H1 (cell line): ENCODE measurements around the gene MS4A8. TPM values are rescaled to one million over a fixed set of nuclear protein-coding genes. Genes with fewer than 3 reads are reported as not detected.

Source experiments
- CTCF ChIA-PET: fragments of 300-600 bp; sonication (Branson Sonifier 250); formaldehyde crosslinking; loops from one replicate; lab custom pipeline; 2021; ENCODE audit not compliant: partially characterized antibody; lab: Charles Lee
- POLR2A ChIA-PET: fragments of 300-600 bp; sonication (Branson Sonifier 250); formaldehyde crosslinking; loops from one replicate; lab custom pipeline; 2021; ENCODE audit warnings: inconsistent platforms; ENCODE audit not compliant: partially characterized antibody; lab: Charles Lee
- DNase-seq, 2 experiments: peaks; one replicate each; pipeline versions ENCODE4 v3.0.0 to v3.0.0-alpha.2; 2010 to 2022; ENCODE audit warnings: low spot score in 2 of 2, low read depth in 1 of 2, mixed read lengths in 1 of 2
- FAIRE-seq: peaks from 2 replicates; lab custom pipeline; 2011; peaks lifted over from hg19 to GRCh38; lab: Jason Lieb, UNC
- H2AFZ ChIP-seq: 2 replicates; pipeline ENCODE4 v1.8.1; 2012; ENCODE audit warnings: low read length, inconsistent platforms
- H2AK5ac ChIP-seq: 2 replicates; pipeline ENCODE4 v1.6.1; 2013; ENCODE audit warnings: low read depth, low read length
- H2BK120ac ChIP-seq: replicated peaks from 2 replicates; pipeline ENCODE3; 2013; ENCODE audit warnings: low read depth, low read length, inconsistent platforms
- H2BK12ac ChIP-seq: 2 replicates; pipeline ENCODE4 v1.6.1; 2013; ENCODE audit warnings: low read depth, low read length
- H2BK15ac ChIP-seq: 2 replicates; pipeline ENCODE4 v1.6.1; 2013; ENCODE audit warnings: low read length
- H2BK20ac ChIP-seq: 2 replicates; pipeline ENCODE4 v1.6.1; 2013; ENCODE audit warnings: low read length
- H2BK5ac ChIP-seq: 2 replicates; pipeline ENCODE4 v1.6.1; 2013; ENCODE audit warnings: low read depth, low read length
- H3K14ac ChIP-seq: 2 replicates; pipeline ENCODE4 v1.6.1; 2013; ENCODE audit warnings: inconsistent platforms; ENCODE audit not compliant: insufficient read length
- H3K18ac ChIP-seq: 2 replicates; pipeline ENCODE4 v1.6.1; 2013; ENCODE audit warnings: low read length; ENCODE audit errors: extremely low read depth
- H3K23ac ChIP-seq: 2 replicates; pipeline ENCODE4 v1.6.1; 2013; ENCODE audit warnings: inconsistent platforms; ENCODE audit not compliant: insufficient read length
- H3K23me2 ChIP-seq: 2 replicates; pipeline ENCODE4 v1.6.1; 2013; ENCODE audit warnings: low read depth, low read length
- H3K27ac ChIP-seq: 2 replicates; pipeline ENCODE4 v1.6.1; 2011; ENCODE audit warnings: low read depth, low read length, inconsistent platforms
- H3K27me3 ChIP-seq, 4 experiments: replicated peaks in 1 of 4; 1 replicate in 1 of 4; 2 replicates in 3 of 4; pipeline versions ENCODE4 v1.6.1 to v1.8.1; 2011 to 2013; ENCODE audit warnings: low read length in 3 of 4, mild to moderate bottlenecking in 3 of 4, inconsistent platforms in 2 of 4, mixed read lengths in 2 of 4, moderate library complexity in 1 of 4; ENCODE audit not compliant: control insufficient read depth in 3 of 4, insufficient read depth in 3 of 4; ENCODE audit errors: extremely low read depth in 1 of 4
- H3K36me3 ChIP-seq, 4 experiments: 2 replicates each; pipeline versions ENCODE4 v1.6.1 to v1.8.1; 2011 to 2013; ENCODE audit warnings: mild to moderate bottlenecking in 4 of 4, low read length in 3 of 4, moderate library complexity in 2 of 4, control low read depth in 1 of 4, inconsistent platforms in 1 of 4; ENCODE audit not compliant: insufficient read depth in 4 of 4, control insufficient read depth in 2 of 4
- H3K4ac ChIP-seq: replicated peaks from 2 replicates; pipeline ENCODE3; 2013; ENCODE audit warnings: low read length, low read depth, mixed read lengths, inconsistent platforms; ENCODE audit not compliant: insufficient read length
- H3K4me1 ChIP-seq, 4 experiments: replicated peaks in 1 of 4; 1 replicate in 1 of 4; 2 replicates in 3 of 4; pipeline versions ENCODE4 v1.6.1 to v1.8.1; 2011 to 2013; ENCODE audit warnings: low read length in 3 of 4, inconsistent platforms in 2 of 4, mixed read lengths in 1 of 4; ENCODE audit not compliant: insufficient read depth in 4 of 4, control insufficient read depth in 3 of 4
- H3K4me2 ChIP-seq, 2 experiments: 2 replicates each; pipeline versions ENCODE4 v1.6.1 to v1.8.1; 2011 to 2013; ENCODE audit warnings: low read depth in 2 of 2, low read length in 2 of 2, control low read depth in 1 of 2, inconsistent platforms in 1 of 2, mild to moderate bottlenecking in 1 of 2; ENCODE audit not compliant: insufficient read depth in 1 of 2
- H3K4me3 ChIP-seq, 4 experiments: fragments of 200-600, 300-600 bp in 1 of 4; sonication (generic), shearing (Covaris generic), sonication (Bioruptor Twin) in 1 of 4; 2 replicates each; pipeline versions ENCODE4 v1.5.1 to v1.8.1; 2011 to 2016; ENCODE audit warnings: low read length in 4 of 4, low read depth in 3 of 4, control low read depth in 2 of 4, inconsistent platforms in 2 of 4, mild to moderate bottlenecking in 2 of 4, mixed read lengths in 1 of 4, moderate library complexity in 1 of 4; ENCODE audit not compliant: insufficient read depth in 2 of 4; ENCODE audit errors: extremely low read depth in 1 of 4
- H3K56ac ChIP-seq: replicated peaks from 2 replicates; pipeline ENCODE3; 2013; ENCODE audit warnings: low read depth, mild to moderate bottlenecking, mixed read lengths, low read length, inconsistent platforms; ENCODE audit not compliant: insufficient read length
- H3K79me1 ChIP-seq: 2 replicates; pipeline ENCODE4 v1.6.1; 2013; ENCODE audit warnings: low read depth, low read length, control low read depth
- H3K79me2 ChIP-seq, 2 experiments: 2 replicates each; pipeline versions ENCODE4 v1.6.1 to v1.8.1; 2012 to 2013; ENCODE audit warnings: low read length in 2 of 2, mild to moderate bottlenecking in 2 of 2, inconsistent platforms in 1 of 2; ENCODE audit not compliant: insufficient read depth in 2 of 2, control insufficient read depth in 1 of 2
- H3K9ac ChIP-seq, 4 experiments: replicated peaks in 1 of 4; 1 replicate in 1 of 4; 2 replicates in 3 of 4; pipeline versions ENCODE4 v1.6.1 to v1.8.1; 2011 to 2013; ENCODE audit warnings: low read depth in 3 of 4, low read length in 3 of 4, control low read depth in 2 of 4, mild to moderate bottlenecking in 2 of 4, moderate library complexity in 2 of 4, inconsistent platforms in 1 of 4; ENCODE audit errors: extremely low read depth in 1 of 4
- H3K9me3 ChIP-seq, 2 experiments: 2 replicates each; pipeline versions ENCODE4 v1.6.1 to v1.8.1; 2012 to 2013; ENCODE audit warnings: mild to moderate bottlenecking in 2 of 2, moderate library complexity in 2 of 2, control low read depth in 1 of 2, inconsistent platforms in 1 of 2, low read depth in 1 of 2, low read length in 1 of 2, mixed read lengths in 1 of 2; ENCODE audit not compliant: insufficient read depth in 2 of 2
- H4K20me1 ChIP-seq, 2 experiments: replicated peaks in 1 of 2; 2 replicates each; pipeline versions ENCODE3 to v1.8.1; 2011 to 2013; ENCODE audit warnings: inconsistent platforms in 2 of 2, low read length in 2 of 2, mild to moderate bottlenecking in 1 of 2; ENCODE audit not compliant: insufficient read depth in 2 of 2, control insufficient read depth in 1 of 2
- H4K5ac ChIP-seq: 2 replicates; pipeline ENCODE4 v1.6.1; 2013; ENCODE audit warnings: low read length, low read depth, mixed read lengths, inconsistent platforms; ENCODE audit not compliant: insufficient read length
- H4K8ac ChIP-seq: 2 replicates; pipeline ENCODE4 v1.8.0; 2013; ENCODE audit warnings: mild to moderate bottlenecking, moderate library complexity, low read length, inconsistent platforms; ENCODE audit not compliant: insufficient read depth; ENCODE audit errors: extremely low read depth
- H4K91ac ChIP-seq: replicated peaks from 2 replicates; pipeline ENCODE3; 2013; ENCODE audit warnings: low read length, mixed read lengths, inconsistent platforms; ENCODE audit not compliant: insufficient read length
- CHD2 ChIP-seq: IDR thresholded peaks from 2 replicates; pipeline ENCODE4 v1.6.1; 2012; ENCODE audit warnings: low read length, improper control_type of control experiment
- FOSL1 ChIP-seq: IDR thresholded peaks from 2 replicates; pipeline ENCODE4 v1.6.1; 2011; ENCODE audit warnings: mild to moderate bottlenecking, low read depth, low read length, moderate library complexity; ENCODE audit not compliant: insufficient read depth
- HDAC2 ChIP-seq, 2 experiments: fragments of 300-600 bp in 1 of 2; sonication (generic) in 1 of 2; IDR thresholded peaks; 2 replicates each; pipeline ENCODE4 v1.6.1; 2011 to 2012; ENCODE audit warnings: low read depth in 2 of 2, low read length in 2 of 2, mild to moderate bottlenecking in 2 of 2, moderate library complexity in 2 of 2, borderline replicate concordance in 1 of 2, inconsistent platforms in 1 of 2
- WGBS, 2 experiments: shearing (Covaris generic) in 1 of 2; methylation state at CpG; one replicate each; pipeline versions ENCODE4 v1.1.6 to v1.1.7; 2013 to 2015; ENCODE audit warnings: low lambda C conversion rate in 2 of 2, mixed read lengths in 2 of 2, inconsistent platforms in 1 of 2, low coverage in 1 of 2, missing lambda C conversion rate in 1 of 2; ENCODE audit not compliant: insufficient replicate concordance in 2 of 2, insufficient coverage in 1 of 2, insufficient read length in 1 of 2; ENCODE audit errors: extremely low coverage in 1 of 2, missing lambda C conversion rate in 1 of 2; 5-methylcytosine and 5-hydroxymethylcytosine counted together
- polyA plus RNA-seq, 7 experiments: library from polyadenylated mRNA; depleted of rRNA in 3 of 7; stranded (reverse) in 5 of 7; unstranded in 2 of 7; fragments of >200 nt in 5 of 7; fragments of 200-250 nt in 2 of 7; gene quantifications; 1 replicate in 5 of 7; 2 replicates in 1 of 7; 4 replicates in 1 of 7; pipeline versions ENCODE4 v1.2.1 to v1.2.3, GENCODE V29; 2011 to 2013; ENCODE audit warnings: missing spikeins in 2 of 7, mixed read lengths in 2 of 7
- total RNA-seq: library from RNA; stranded (reverse); fragmentation: NEBNext Ultra II Directional; extraction: Animal tissue kit (Norgen Biotek cat#: 25700); gene quantifications from 2 replicates; pipeline ENCODE4 v1.2.1, GENCODE V29; 2021

The MS4A8 gene
- total and polyA plus RNA-seq, 2 of the 8 experiments (the other 6 are each of a cell fraction or from before 2014, with no cell fraction given) = not detected

- H4K8ac ChIP-seq = no peak overlapping the region
- no peak overlapping the region for H2AFZ ChIP-seq
- no peak overlapping the region for H2BK5ac ChIP-seq
- 95% methylated on average over 1 of the region's 1 CpG; no CpG with 5 or more reads in 1 of the 2 experiments for WGBS, 2 experiments
- CTCF ChIA-PET = interaction anchor here (1.0 to 2.4 kb wide), 7 partner anchors 11 to 40 kb away, joined by 3 to 9 read pairs (median 4); no protein-coding TSS in a partner anchor
- no peak overlapping the region for H2BK15ac ChIP-seq
- H2AK5ac ChIP-seq = no peak overlapping the region
- H3K23me2 ChIP-seq = peaks cover 5% of the 10 kb centered on the region; the same call in 1 of the 2 replicates
- no peaks in the 10 kb centered on the region for H3K9me3 ChIP-seq
- no peaks in the 10 kb centered on the region for H3K79me2 ChIP-seq
- H3K14ac ChIP-seq = no peak overlapping the region
- no peak overlapping the region for H4K5ac ChIP-seq
- no peak overlapping the region for H3K4me3 ChIP-seq
- H3K56ac ChIP-seq = no peak overlapping the region
- no peak overlapping the region for H3K27ac ChIP-seq
- H3K18ac ChIP-seq = no peak overlapping the region
- H3K4me2 ChIP-seq = no peak overlapping the region
- H3K23ac ChIP-seq = no peak overlapping the region
- POLR2A ChIA-PET = no interaction called here
- H3K9ac ChIP-seq = no peak overlapping the region
- no peak overlapping the region for H2BK12ac ChIP-seq
- H3K27me3 ChIP-seq = no peaks in the 10 kb centered on the region; a peak in 2 of 7 replicates
- no peak overlapping the region for H3K4ac ChIP-seq
- H3K36me3 ChIP-seq = no peaks in the 10 kb centered on the region
- DNase-seq = no peak
- H2BK120ac ChIP-seq = no peak overlapping the region
- H4K20me1 ChIP-seq = no peaks in the 10 kb centered on the region
- H4K91ac ChIP-seq = no peak overlapping the region
- H2BK20ac ChIP-seq = no peak overlapping the region
- no peaks in the 10 kb centered on the region for H3K79me1 ChIP-seq
- TF ChIP-seq CHD2 (no peak), FOSL1 (no peak), HDAC2 (IDR thresholded peaks at IDR 0.05; ENCODE audit: borderline replicate concordance in 1 of 2, low read depth in 2 of 2, low read length in 2 of 2) (no peak)
- TF ChIP-seq, all 59 proteins: peak for 0
- H3K4me1 ChIP-seq = no peaks in the 10 kb centered on the region
- no peak for FAIRE-seq
Measured at GRCh38 chr11:60725592-60725991, 26.2 kb downstream of the MS4A8 start.
